Measurements from ENCODE around the gene CER1. TPM values are rescaled to one million over a fixed set of nuclear protein-coding genes. Genes with fewer than 3 reads are reported as not detected.
A peak's percentile ranks its signal among the peaks of the same experiment; 100 is the strongest.

The CER1 gene
- total RNA-seq, 1 donor, result not detected

DNA sequence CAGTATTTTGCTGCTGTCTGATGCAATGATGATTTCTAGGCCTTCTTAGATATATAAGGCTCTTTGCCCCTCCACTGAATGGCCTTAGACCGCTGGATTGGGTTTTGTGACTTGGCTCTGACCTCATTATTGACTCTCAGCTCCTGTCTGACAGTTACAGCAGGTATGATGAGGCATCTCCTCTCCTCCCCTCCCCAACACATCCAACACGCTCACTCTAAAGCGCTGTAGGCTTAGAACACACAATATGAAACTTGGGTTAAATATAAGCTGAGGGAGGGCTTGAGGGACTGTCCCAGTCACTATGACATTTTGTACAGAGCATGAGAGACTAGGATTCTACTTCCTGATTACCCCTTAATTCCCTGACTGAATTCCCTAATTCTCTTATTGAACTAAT lies 18.8 kb upstream of the CER1 start:
- no peak for DNase-seq (ENCODE audit: insufficient read length, low spot score, missing footprints)
- TF ChIP-seq, protein P1, sequence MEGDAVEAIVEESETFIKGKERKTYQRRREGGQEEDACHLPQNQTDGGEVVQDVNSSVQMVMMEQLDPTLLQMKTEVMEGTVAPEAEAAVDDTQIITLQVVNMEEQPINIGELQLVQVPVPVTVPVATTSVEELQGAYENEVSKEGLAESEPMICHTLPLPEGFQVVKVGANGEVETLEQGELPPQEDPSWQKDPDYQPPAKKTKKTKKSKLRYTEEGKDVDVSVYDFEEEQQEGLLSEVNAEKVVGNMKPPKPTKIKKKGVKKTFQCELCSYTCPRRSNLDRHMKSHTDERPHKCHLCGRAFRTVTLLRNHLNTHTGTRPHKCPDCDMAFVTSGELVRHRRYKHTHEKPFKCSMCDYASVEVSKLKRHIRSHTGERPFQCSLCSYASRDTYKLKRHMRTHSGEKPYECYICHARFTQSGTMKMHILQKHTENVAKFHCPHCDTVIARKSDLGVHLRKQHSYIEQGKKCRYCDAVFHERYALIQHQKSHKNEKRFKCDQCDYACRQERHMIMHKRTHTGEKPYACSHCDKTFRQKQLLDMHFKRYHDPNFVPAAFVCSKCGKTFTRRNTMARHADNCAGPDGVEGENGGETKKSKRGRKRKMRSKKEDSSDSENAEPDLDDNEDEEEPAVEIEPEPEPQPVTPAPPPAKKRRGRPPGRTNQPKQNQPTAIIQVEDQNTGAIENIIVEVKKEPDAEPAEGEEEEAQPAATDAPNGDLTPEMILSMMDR (IDR thresholded peaks at IDR 0.05; ENCODE audit: extremely low read depth, low read depth, low read length), result no peak

DNA sequence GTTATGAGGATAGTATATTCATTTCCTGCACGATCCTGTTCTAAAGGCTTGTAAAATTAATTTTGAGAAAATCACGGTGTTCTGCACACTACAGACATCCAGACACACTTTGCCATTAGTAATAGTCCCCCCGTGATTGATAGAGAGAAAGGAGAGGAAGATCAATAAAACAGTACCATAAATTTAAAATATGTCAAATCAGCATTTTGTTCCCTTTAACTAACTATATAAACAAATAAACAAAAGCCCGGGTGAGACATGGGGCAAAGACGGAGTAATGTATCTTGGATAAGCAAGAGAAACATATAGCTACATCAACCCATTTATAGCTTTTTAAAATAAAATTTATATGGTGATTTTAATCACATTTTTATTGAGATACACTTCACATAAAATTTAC lies 10.6 kb upstream of the CER1 start:
- Histone ChIP-seq H3K27me3 (ENCODE audit: insufficient read depth, low read length) (peaks cover 3% of the 10 kb centered on the region), H3K4me3 (ENCODE audit: insufficient read depth, low read length) (no peak overlapping the region), H4K20me1 (ENCODE audit: insufficient read depth, low read length) (no peaks in the 10 kb centered on the region), H3K4me1 (ENCODE audit: insufficient read depth, low read length) (no peaks in the 10 kb centered on the region), H3K9me3 (ENCODE audit: low read depth, low read length) (no peaks in the 10 kb centered on the region), H3K36me3 (ENCODE audit: insufficient read depth, low read length) (no peaks in the 10 kb centered on the region), H3K79me2 (ENCODE audit: insufficient read depth, low read length) (no peaks in the 10 kb centered on the region), H3K4me2 (ENCODE audit: insufficient read depth, low read length) (no peak overlapping the region), H3K27ac (ENCODE audit: low read depth, low read length) (no peak overlapping the region), H2AFZ (ENCODE audit: low read length) (no peak overlapping the region)
- peak; percentile 61 for DNase-seq (ENCODE audit: insufficient read length, low spot score, missing footprints)
- TF ChIP-seq, protein P1 (IDR thresholded peaks at IDR 0.05; ENCODE audit: extremely low read depth, low read depth, low read length), result no peak

More for the DNA sequence above, 18.8 kb upstream of the CER1 start:
- Histone ChIP-seq H3K9me3 (ENCODE audit: low read depth, low read length) (no peaks in the 10 kb centered on the region), H3K27me3 (ENCODE audit: insufficient read depth, low read length) (no peaks in the 10 kb centered on the region), H2AFZ (ENCODE audit: low read length) (no peak overlapping the region), H4K20me1 (ENCODE audit: insufficient read depth, low read length) (no peaks in the 10 kb centered on the region), H3K4me2 (ENCODE audit: insufficient read depth, low read length) (no peak overlapping the region), H3K4me3 (ENCODE audit: insufficient read depth, low read length) (no peak overlapping the region), H3K4me1 (ENCODE audit: insufficient read depth, low read length) (no peaks in the 10 kb centered on the region), H3K36me3 (ENCODE audit: insufficient read depth, low read length) (no peaks in the 10 kb centered on the region), H3K27ac (ENCODE audit: low read depth, low read length) (no peak overlapping the region), H3K79me2 (ENCODE audit: insufficient read depth, low read length) (no peaks in the 10 kb centered on the region)

DNA sequence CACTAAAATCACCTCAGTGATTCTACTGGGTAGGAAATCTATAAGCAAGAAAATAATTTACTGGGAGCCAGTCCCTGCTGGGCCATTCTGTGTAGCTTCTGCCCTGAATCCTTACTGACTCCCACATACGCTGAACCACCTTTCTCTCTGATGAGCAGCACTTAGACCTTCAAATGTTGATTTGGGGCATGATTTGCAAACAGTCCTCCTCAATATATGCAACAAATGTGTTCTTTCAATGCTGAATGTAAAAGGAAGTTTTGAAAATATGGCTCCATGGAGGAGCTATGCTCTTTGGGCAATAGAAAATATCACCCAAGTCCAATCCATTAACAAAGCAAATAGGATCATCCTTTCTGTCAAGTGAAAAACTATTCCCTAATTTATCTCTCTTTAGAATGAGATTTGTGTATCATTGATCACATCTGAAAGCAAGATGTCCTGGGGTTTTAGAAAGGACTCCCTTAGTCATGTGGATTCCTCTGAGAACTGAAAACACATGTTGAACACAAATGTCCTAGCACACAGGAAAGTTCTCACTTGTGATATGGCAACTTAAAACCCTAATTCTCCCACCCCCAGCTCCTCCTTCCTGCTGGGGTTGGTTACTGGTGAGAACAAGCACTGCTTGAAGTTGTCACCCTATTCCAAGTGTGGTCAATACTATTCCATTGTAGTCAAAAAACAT lies 8.9 kb upstream of the CER1 start:
- Histone ChIP-seq H4K20me1 (ENCODE audit: insufficient read depth, low read length) (no peaks in the 10 kb centered on the region), H3K4me1 (ENCODE audit: insufficient read depth, low read length) (no peaks in the 10 kb centered on the region), H3K4me2 (ENCODE audit: insufficient read depth, low read length) (no peak overlapping the region), H2AFZ (ENCODE audit: low read length) (no peak overlapping the region), H3K9me3 (ENCODE audit: low read depth, low read length) (no peaks in the 10 kb centered on the region), H3K36me3 (ENCODE audit: insufficient read depth, low read length) (no peaks in the 10 kb centered on the region), H3K4me3 (ENCODE audit: insufficient read depth, low read length) (no peak overlapping the region), H3K79me2 (ENCODE audit: insufficient read depth, low read length) (no peaks in the 10 kb centered on the region), H3K27ac (ENCODE audit: low read depth, low read length) (no peak overlapping the region), H3K27me3 (ENCODE audit: insufficient read depth, low read length) (peaks cover 3% of the 10 kb centered on the region)
- TF ChIP-seq, protein P1 (IDR thresholded peaks at IDR 0.05; ENCODE audit: extremely low read depth, low read depth, low read length), result no peak
- no peak for DNase-seq (ENCODE audit: insufficient read length, low spot score, missing footprints)

DNA sequence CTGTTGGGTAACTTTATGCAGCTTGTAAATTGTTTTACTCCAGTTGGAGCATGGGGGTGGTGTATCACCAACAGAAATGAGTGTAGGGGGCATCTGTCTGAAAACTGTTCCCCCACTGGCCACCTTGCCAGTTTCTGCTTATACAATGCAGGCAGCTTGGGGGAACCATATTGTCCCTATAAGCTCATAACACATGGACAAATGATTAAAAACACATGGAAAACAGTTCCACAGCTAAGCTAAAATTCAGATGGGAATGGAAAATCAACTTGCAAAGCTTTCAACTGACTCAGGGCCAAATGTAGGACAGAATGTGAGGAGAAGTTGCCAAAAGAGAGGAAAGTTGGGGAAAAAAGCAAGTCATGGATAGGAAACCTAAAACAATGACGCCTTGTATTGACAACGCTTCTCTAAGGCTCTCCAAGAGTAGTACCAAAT lies 7.9 kb upstream of the CER1 start:
- Histone ChIP-seq H3K4me2 (ENCODE audit: insufficient read depth, low read length) (no peak overlapping the region), H3K9me3 (ENCODE audit: low read depth, low read length) (no peaks in the 10 kb centered on the region)
- DNase-seq (ENCODE audit: insufficient read length, low spot score, missing footprints), result no peak

More for the DNA sequence above, 7.9 kb upstream of the CER1 start:
- Histone ChIP-seq H3K4me1 (ENCODE audit: insufficient read depth, low read length) (no peaks in the 10 kb centered on the region), H3K27ac (ENCODE audit: low read depth, low read length) (no peak overlapping the region), H3K4me3 (ENCODE audit: insufficient read depth, low read length) (no peak overlapping the region), H2AFZ (ENCODE audit: low read length) (no peak overlapping the region), H3K27me3 (ENCODE audit: insufficient read depth, low read length) (peaks cover 3% of the 10 kb centered on the region), H3K79me2 (ENCODE audit: insufficient read depth, low read length) (no peaks in the 10 kb centered on the region), H4K20me1 (ENCODE audit: insufficient read depth, low read length) (no peaks in the 10 kb centered on the region), H3K36me3 (ENCODE audit: insufficient read depth, low read length) (no peaks in the 10 kb centered on the region)
- TF ChIP-seq, protein P1 (IDR thresholded peaks at IDR 0.05; ENCODE audit: extremely low read depth, low read depth, low read length), result no peak

Measured in osteoblast (primary cell).